Left ventricle myocardium inferior (tissue), 1 donor: Measurements from ENCODE around the gene MEG3. TPM values are rescaled to one million over a fixed set of nuclear protein-coding genes. Genes with fewer than 3 reads are reported as not detected.

Source experiments
- DNase-seq: peaks from one replicate; pipeline ENCODE4 v3.0.0-alpha.2; 2020
- H3K27ac ChIP-seq: fragments of 200-600 bp; replicated peaks from 2 replicates; pipeline ENCODE4 v1.8.0; 2021
- H3K27me3 ChIP-seq: fragments of 200-600 bp; 2 replicates; pipeline ENCODE4 v1.8.0; 2021; ENCODE audit warnings: low read depth
- H3K36me3 ChIP-seq: fragments of 200-600 bp; 2 replicates; pipeline ENCODE4 v1.8.0; 2021
- H3K4me1 ChIP-seq: fragments of 200-600 bp; 2 replicates; pipeline ENCODE4 v1.8.0; 2021
- H3K4me3 ChIP-seq: fragments of 200-600 bp; 2 replicates; pipeline ENCODE4 v1.8.0; 2021; ENCODE audit warnings: mild to moderate bottlenecking, moderate library complexity
- H3K9me3 ChIP-seq: fragments of 200-600 bp; replicated peaks from 2 replicates; pipeline ENCODE4 v1.8.0; 2021
- CTCF ChIP-seq: fragments of 200-600 bp; IDR thresholded peaks from 2 replicates; pipeline ENCODE4 v1.8.0; 2021; ENCODE audit warnings: antibody characterized with exemption, mild to moderate bottlenecking, borderline replicate concordance
- intact Hi-C: fragments of 100-400 bp; cut with micrococcal nuclease; formaldehyde crosslinking; loops from one replicate; pipeline ENCODE4 v1.11.0; 2022
- total RNA-seq: library from RNA; stranded (reverse); fragmentation: NEBNext Ultra II Directional; extraction: Animal tissue kit (Norgen Biotek cat#: 25700); gene quantifications from one replicate; pipeline ENCODE4 v1.2.1, GENCODE V29; 2021
- donor health status: DM: no; HTN: yes; CAD: no; lungs with severe emphysema.

MEG3 gene
- total RNA-seq, 1 donor from 2014 or later = 17.5 TPM

GRCh38 chr14:100826391-100827100 lies 628 bp downstream of the MEG3 start:
- Histone ChIP-seq H3K4me3 (peak overlapping the region; percentile 56), H3K27ac (peak overlapping the region; percentile 51), H3K36me3 (no peaks in the 10 kb centered on the region), H3K4me1 (peaks cover 4% of the 10 kb centered on the region), H3K9me3 (peaks cover 7% of the 10 kb centered on the region), H3K27me3 (peaks cover 97% of the 10 kb centered on the region)
- intact Hi-C loops = no loop called here
- TF ChIP-seq CTCF = no peak
- DNase-seq = no peak

- peaks cover 4% of the 10 kb centered on the region for H3K4me1 ChIP-seq
- H3K36me3 ChIP-seq = no peaks in the 10 kb centered on the region
- H3K4me3 ChIP-seq = peak overlapping the region; percentile 56
- intact Hi-C loops = no loop called here
- peak; percentile 35 for TF ChIP-seq CTCF
- no peak for DNase-seq
- H3K27me3 ChIP-seq = peaks cover 97% of the 10 kb centered on the region
- H3K27ac ChIP-seq = peak overlapping the region; percentile 51
- peaks cover 7% of the 10 kb centered on the region for H3K9me3 ChIP-seq
Measured at GRCh38 chr14:100827101-100828021, 1.4 kb downstream of the MEG3 start.

GRCh38 chr14:100828031-100828769 lies 2.3 kb downstream of the MEG3 start:
- Histone ChIP-seq H3K4me3 (peak overlapping the region; percentile 56), H3K27ac (no peak overlapping the region), H3K9me3 (peaks cover 7% of the 10 kb centered on the region), H3K27me3 (peaks cover 97% of the 10 kb centered on the region), H3K4me1 (peaks cover 4% of the 10 kb centered on the region), H3K36me3 (no peaks in the 10 kb centered on the region)
- TF ChIP-seq CTCF = peak; percentile 37
- intact Hi-C loops = no loop called here
- DNase-seq = no peak

- peaks cover 4% of the 10 kb centered on the region for H3K4me1 ChIP-seq
- intact Hi-C loops = no loop called here
- H3K36me3 ChIP-seq = no peaks in the 10 kb centered on the region
- no peak overlapping the region for H3K27ac ChIP-seq
- H3K27me3 ChIP-seq = peaks cover 97% of the 10 kb centered on the region
- DNase-seq = no peak
- no peak overlapping the region for H3K4me3 ChIP-seq
- TF ChIP-seq CTCF = no peak
- H3K9me3 ChIP-seq = peaks cover 7% of the 10 kb centered on the region
Measured at GRCh38 chr14:100830681-100831080, 4.8 kb downstream of the MEG3 start.

GRCh38 chr14:100832311-100832960 lies 6.5 kb downstream of the MEG3 start:
- Histone ChIP-seq H3K27ac (no peak overlapping the region), H3K27me3 (peaks cover 97% of the 10 kb centered on the region), H3K36me3 (no peaks in the 10 kb centered on the region), H3K4me3 (no peak overlapping the region), H3K9me3 (peaks cover 7% of the 10 kb centered on the region), H3K4me1 (no peaks in the 10 kb centered on the region)
- DNase-seq = no peak
- intact Hi-C loops = no loop called here
- no peak for TF ChIP-seq CTCF
